PC-9 (cell line): ENCODE measurements around the gene PPP3R2.

Experiments
- EZH2 ChIP-seq: fragments of 200-600 bp; sonication (generic); IDR thresholded peaks from 2 replicates; pipeline ENCODE4 v1.8.0; 2017; ENCODE audit warnings: antibody characterized with exemption, low read depth
- TF ChIP-seq, protein P1 (sequence below): fragments of 200-600 bp; sonication (generic); conservative IDR thresholded peaks from 2 replicates; pipeline ENCODE4 v1.6.1; 2017; ENCODE audit warnings: mixed run types, antibody characterized with exemption, mild to moderate bottlenecking, moderate library complexity

DNA sequence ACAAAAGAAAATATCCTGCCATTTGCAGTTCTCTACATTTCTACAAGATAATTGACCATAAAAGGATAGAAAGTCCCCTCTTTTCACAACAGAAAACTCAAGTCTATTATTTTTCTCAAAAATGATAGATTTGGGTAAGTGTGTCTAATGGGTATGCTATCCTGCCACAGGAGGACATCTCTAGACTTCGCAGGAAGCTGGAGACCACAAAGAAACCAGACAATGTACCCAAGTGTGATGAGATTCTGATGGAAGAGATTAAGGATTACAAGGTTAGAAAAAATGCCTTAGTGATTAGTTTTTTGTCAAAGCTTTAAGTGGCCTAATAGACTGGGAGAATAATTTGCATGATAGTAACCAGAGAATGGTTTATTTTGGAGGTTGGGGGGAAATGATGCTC lies 33.0 kb downstream of the PPP3R2 start:
- TF ChIP-seq EZH2: no peak
- TF ChIP-seq, protein P1, sequence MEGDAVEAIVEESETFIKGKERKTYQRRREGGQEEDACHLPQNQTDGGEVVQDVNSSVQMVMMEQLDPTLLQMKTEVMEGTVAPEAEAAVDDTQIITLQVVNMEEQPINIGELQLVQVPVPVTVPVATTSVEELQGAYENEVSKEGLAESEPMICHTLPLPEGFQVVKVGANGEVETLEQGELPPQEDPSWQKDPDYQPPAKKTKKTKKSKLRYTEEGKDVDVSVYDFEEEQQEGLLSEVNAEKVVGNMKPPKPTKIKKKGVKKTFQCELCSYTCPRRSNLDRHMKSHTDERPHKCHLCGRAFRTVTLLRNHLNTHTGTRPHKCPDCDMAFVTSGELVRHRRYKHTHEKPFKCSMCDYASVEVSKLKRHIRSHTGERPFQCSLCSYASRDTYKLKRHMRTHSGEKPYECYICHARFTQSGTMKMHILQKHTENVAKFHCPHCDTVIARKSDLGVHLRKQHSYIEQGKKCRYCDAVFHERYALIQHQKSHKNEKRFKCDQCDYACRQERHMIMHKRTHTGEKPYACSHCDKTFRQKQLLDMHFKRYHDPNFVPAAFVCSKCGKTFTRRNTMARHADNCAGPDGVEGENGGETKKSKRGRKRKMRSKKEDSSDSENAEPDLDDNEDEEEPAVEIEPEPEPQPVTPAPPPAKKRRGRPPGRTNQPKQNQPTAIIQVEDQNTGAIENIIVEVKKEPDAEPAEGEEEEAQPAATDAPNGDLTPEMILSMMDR: no peak
